ENCODE measurements around the gene RNF26.

The RNF26 gene

GRCh38 chr11:119384332-119384731 lies 50.0 kb downstream of the RNF26 start:
- peaks cover 2% of the 10 kb centered on the region for H3K27me3 Mint-ChIP-seq
- no peak overlapping the region for H3K4me3 Mint-ChIP-seq
- no peak for ATAC-seq
- H3K4me1 Mint-ChIP-seq: no peaks in the 10 kb centered on the region
- no peak overlapping the region for H3K27ac Mint-ChIP-seq
- H3K9me3 Mint-ChIP-seq: no peaks in the 10 kb centered on the region
- H3K36me3 Mint-ChIP-seq (ENCODE audit: low read depth): no peaks in the 10 kb centered on the region
- no peak for DNase-seq
